Breast epithelium (tissue), 3 donors: ENCODE measurements around the gene DLK1.

Experiments used
- POLR2AphosphoS5 ChIP-seq, 3 donors: sonication (generic); formaldehyde crosslinking; IDR thresholded peaks; one replicate each; pipeline ENCODE4 v1.6.1; 2017; ENCODE audit warnings: antibody characterized with exemption in 3 of 3
- TF ChIP-seq, protein P1 (sequence below), 3 donors: fragments of 450-650 bp; IDR thresholded peaks; one replicate each; pipeline ENCODE4 v1.5.1; 2016 to 2017; ENCODE audit warnings: antibody characterized with exemption in 3 of 3, mild to moderate bottlenecking in 3 of 3, moderate library complexity in 3 of 3

DNA sequence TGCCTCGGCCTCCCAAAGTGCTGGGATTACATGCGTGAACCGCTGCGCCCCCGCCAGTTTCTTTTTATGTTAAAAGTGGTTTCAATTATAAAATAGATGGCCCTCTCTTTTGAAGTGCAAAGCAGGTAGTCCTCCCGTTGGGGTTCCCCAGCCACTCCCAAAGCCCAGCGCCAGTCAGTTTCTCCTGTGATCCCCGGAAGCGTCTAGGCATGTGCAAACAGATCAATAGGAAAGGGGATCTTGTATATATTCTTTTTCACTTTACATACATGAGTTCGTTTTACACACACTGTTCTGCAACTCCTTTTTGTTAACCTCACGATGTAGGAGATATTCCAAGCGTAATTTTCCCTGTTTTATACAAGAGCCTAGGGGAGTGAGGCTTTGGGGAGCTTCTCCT, 16.3 kb upstream of the DLK1 start:
- TF ChIP-seq, protein P1, sequence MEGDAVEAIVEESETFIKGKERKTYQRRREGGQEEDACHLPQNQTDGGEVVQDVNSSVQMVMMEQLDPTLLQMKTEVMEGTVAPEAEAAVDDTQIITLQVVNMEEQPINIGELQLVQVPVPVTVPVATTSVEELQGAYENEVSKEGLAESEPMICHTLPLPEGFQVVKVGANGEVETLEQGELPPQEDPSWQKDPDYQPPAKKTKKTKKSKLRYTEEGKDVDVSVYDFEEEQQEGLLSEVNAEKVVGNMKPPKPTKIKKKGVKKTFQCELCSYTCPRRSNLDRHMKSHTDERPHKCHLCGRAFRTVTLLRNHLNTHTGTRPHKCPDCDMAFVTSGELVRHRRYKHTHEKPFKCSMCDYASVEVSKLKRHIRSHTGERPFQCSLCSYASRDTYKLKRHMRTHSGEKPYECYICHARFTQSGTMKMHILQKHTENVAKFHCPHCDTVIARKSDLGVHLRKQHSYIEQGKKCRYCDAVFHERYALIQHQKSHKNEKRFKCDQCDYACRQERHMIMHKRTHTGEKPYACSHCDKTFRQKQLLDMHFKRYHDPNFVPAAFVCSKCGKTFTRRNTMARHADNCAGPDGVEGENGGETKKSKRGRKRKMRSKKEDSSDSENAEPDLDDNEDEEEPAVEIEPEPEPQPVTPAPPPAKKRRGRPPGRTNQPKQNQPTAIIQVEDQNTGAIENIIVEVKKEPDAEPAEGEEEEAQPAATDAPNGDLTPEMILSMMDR (IDR thresholded peaks at IDR 0.05), result no peak
- TF ChIP-seq POLR2AphosphoS5 (IDR thresholded peaks at IDR 0.05), result no peak
